PC-3 (cell line): ENCODE measurements around the gene BSDC1. TPM values are rescaled to one million over a fixed set of nuclear protein-coding genes. Genes with fewer than 3 reads are reported as not detected.

Experiments
- ATAC-seq: fragments of 200-7000 bp; cut with Tn5 transposase; 2 replicates; pipeline ENCODE4 v1.9.1; 2020; ENCODE audit warnings: mild to moderate bottlenecking, moderate library complexity
- BruUV-seq: library from RNA; stranded (reverse); fragments of 400-500 nt; replicated peaks from 2 replicates; lab custom pipeline; 2021; lab: Mats Ljungman, UMichigan
- CTCF ChIA-PET: fragments of 300-600 bp; sonication (Branson Sonifier 250); formaldehyde crosslinking; loops from one replicate; lab custom pipeline; 2022; ENCODE audit warnings: antibody characterized with exemption; lab: Charles Lee
- POLR2A ChIA-PET: fragments of 300-600 bp; sonication (Branson Sonifier 250); formaldehyde crosslinking; loops from one replicate; lab custom pipeline; 2022; ENCODE audit warnings: antibody characterized with exemption; ENCODE audit not compliant: unreplicated experiment; lab: Charles Lee
- DNase-seq: peaks from one replicate; pipeline ENCODE4 v3.0.0-alpha.2; 2015
- H2AFZ ChIP-seq: fragments of 300-600 bp; sonication (generic); 2 replicates; pipeline ENCODE4 v1.6.0; 2016; ENCODE audit warnings: antibody characterized with exemption, low read length
- H3F3A ChIP-seq: fragments of 300-600 bp; sonication (generic); one replicate; pipeline ENCODE4 v1.6.0; 2017; ENCODE audit warnings: antibody characterized with exemption, low read length, control low read depth, mild to moderate bottlenecking; ENCODE audit not compliant: unreplicated experiment
- H3K27ac ChIP-seq: fragments of 300-600 bp; sonication (generic); 2 replicates; pipeline ENCODE4 v1.5.1; 2016; ENCODE audit warnings: mild to moderate bottlenecking, low read length
- H3K27me3 ChIP-seq: fragments of 300-600 bp; sonication (generic); 2 replicates; pipeline ENCODE4 v1.6.1; 2016; ENCODE audit warnings: low read length, mixed read lengths
- H3K36me3 ChIP-seq: fragments of 300-600 bp; sonication (generic); 2 replicates; pipeline ENCODE4 v1.6.1; 2016; ENCODE audit warnings: low read depth, mixed run types, low read length, mixed read lengths
- H3K4me1 ChIP-seq: fragments of 300-600 bp; sonication (generic); 2 replicates; pipeline ENCODE4 v1.5.1; 2016; ENCODE audit warnings: low read length; ENCODE audit not compliant: insufficient read depth
- H3K4me2 ChIP-seq: fragments of 300-600 bp; sonication (generic); 2 replicates; pipeline ENCODE4 v1.6.0; 2016; ENCODE audit warnings: low read length
- H3K4me3 ChIP-seq: fragments of 300-600 bp; sonication (generic); 2 replicates; pipeline ENCODE4 v1.5.1; 2016; ENCODE audit warnings: mild to moderate bottlenecking, low read length, mixed read lengths
- H3K79me2 ChIP-seq: fragments of 300-600 bp; sonication (generic); 2 replicates; pipeline ENCODE4 v1.6.1; 2017; ENCODE audit warnings: low read length, mixed read lengths
- H3K9ac ChIP-seq: fragments of 300-600 bp; sonication (generic); 2 replicates; pipeline ENCODE4 v1.6.0; 2016; ENCODE audit warnings: mild to moderate bottlenecking, low read length
- H3K9me2 ChIP-seq: fragments of 300-600 bp; sonication (generic); replicated peaks from 2 replicates; pipeline ENCODE4 v1.6.1; 2016; ENCODE audit warnings: mixed run types, low read length, mixed read lengths
- H3K9me3 ChIP-seq: fragments of 300-600 bp; sonication (generic); 2 replicates; pipeline ENCODE4 v1.6.1; 2016; ENCODE audit warnings: low read length, mixed read lengths
- H4K20me1 ChIP-seq: fragments of 300-600 bp; sonication (generic); 2 replicates; pipeline ENCODE4 v1.6.1; 2016; ENCODE audit warnings: low read length, mixed read lengths
- CTCF ChIP-seq: fragments of 300-600 bp; sonication (generic); conservative IDR thresholded peaks from 2 replicates; pipeline ENCODE4 v1.5.1; 2017; ENCODE audit warnings: antibody characterized with exemption, low read depth, mild to moderate bottlenecking, low read length
- EZH2 ChIP-seq: fragments of 300-600 bp; sonication (generic); IDR thresholded peaks from one replicate; pipeline ENCODE4 v1.6.1; 2017; ENCODE audit warnings: antibody characterized with exemption, mild to moderate bottlenecking, low read length; ENCODE audit not compliant: unreplicated experiment
- EZH2phosphoT487 ChIP-seq: fragments of 300-600 bp; sonication (generic); IDR thresholded peaks from 2 replicates; pipeline ENCODE4 v1.6.1; 2018; ENCODE audit warnings: mild to moderate bottlenecking, antibody characterized with exemption, low read length, borderline replicate concordance
- intact Hi-C: fragments of 100-400 bp; cut with micrococcal nuclease; formaldehyde crosslinking; loops from 2 replicates; pipeline ENCODE4 v1.9.0; 2023
- total RNA-seq: library from RNA; depleted of rRNA; stranded (reverse); fragments of >200 nt; gene quantifications from 2 replicates; pipeline ENCODE4 v1.2.3, GENCODE V29; 2014

The BSDC1 gene
- total RNA-seq, 1 experiment from 2014 or later, result 59.8 TPM

GRCh38 chr1:32421775-32422174 lies 27.5 kb upstream of the BSDC1 start:
- ATAC-seq (no peak), DNase-seq (no peak)
- ChIA-PET CTCF (no interaction called here), POLR2A (no interaction called here)
- Histone ChIP-seq H3K27me3 (peaks cover 10% of the 10 kb centered on the region), H3K9me2 (no peaks in the 10 kb centered on the region), H4K20me1 (no peaks in the 10 kb centered on the region), H3F3A (no peaks in the 10 kb centered on the region), H3K4me1 (no peaks in the 10 kb centered on the region), H3K9ac (no peak overlapping the region), H3K9me3 (no peaks in the 10 kb centered on the region), H3K4me3 (no peak overlapping the region), H3K36me3 (no peaks in the 10 kb centered on the region), H3K27ac (no peak overlapping the region), H3K79me2 (no peaks in the 10 kb centered on the region), H2AFZ (no peak overlapping the region), H3K4me2 (no peak overlapping the region)
- intact Hi-C loops, result no loop called here
- no TSS peak for BruUV-seq
- TF ChIP-seq EZH2phosphoT487, result no peak
- TF ChIP-seq EZH2, result no peak
- TF ChIP-seq CTCF, result no peak

GRCh38 chr1:32414186-32414886 lies 20.1 kb upstream of the BSDC1 start:
- H3F3A ChIP-seq, result no peaks in the 10 kb centered on the region
- H3K4me2 ChIP-seq, result no peak overlapping the region
- H3K9me2 ChIP-seq, result no peaks in the 10 kb centered on the region
- H3K4me1 ChIP-seq, result no peaks in the 10 kb centered on the region
- no peak overlapping the region for H3K4me3 ChIP-seq
- ChIA-PET POLR2A (no interaction called here), CTCF (interaction anchor here (1.0 kb wide), 1 partner anchor 13 kb away, joined by 4 read pairs; no protein-coding TSS in a partner anchor)
- H3K27me3 ChIP-seq, result no peaks in the 10 kb centered on the region
- intact Hi-C loops, result loop anchor here (1.0 to 5.0 kb wide), 2 partner anchors 13 to 197 kb away; no protein-coding TSS in a partner anchor
- no peaks in the 10 kb centered on the region for H3K36me3 ChIP-seq
- H3K9ac ChIP-seq, result no peak overlapping the region
- DNase-seq (no peak), ATAC-seq (no peak)
- H4K20me1 ChIP-seq, result no peaks in the 10 kb centered on the region
- H3K27ac ChIP-seq, result no peak overlapping the region
- peak overlapping the region; percentile 42 for H2AFZ ChIP-seq
- BruUV-seq, result no TSS peak
- no peaks in the 10 kb centered on the region for H3K79me2 ChIP-seq
- TF ChIP-seq EZH2phosphoT487, result no peak
- 0 out of 2 replicates have a peak, but pooled peaks have one; percentile 21 for TF ChIP-seq CTCF
- TF ChIP-seq EZH2, result no peak
- no peaks in the 10 kb centered on the region for H3K9me3 ChIP-seq
